Measurements from ENCODE around the gene LIG1.

LIG1 gene

GRCh38 chr19:48139053-48139452 is 31.1 kb downstream of the LIG1 start:
- H3K36me3 ChIP-seq (ENCODE audit: insufficient read depth, low read length): no peaks in the 10 kb centered on the region
- no peaks in the 10 kb centered on the region for H3K27me3 ChIP-seq (ENCODE audit: control insufficient read depth, insufficient read depth, low read length)
- no peak overlapping the region for H3K9ac ChIP-seq (ENCODE audit: low read depth, low read length)
- no peaks in the 10 kb centered on the region for H3K4me1 ChIP-seq (ENCODE audit: control insufficient read depth, insufficient read depth, low read length)
- H3K4me3 ChIP-seq (ENCODE audit: low read length): no peak overlapping the region
- no peaks in the 10 kb centered on the region for H3K9me3 ChIP-seq (replicated peaks; ENCODE audit: low read length)
- H3K4me2 ChIP-seq (ENCODE audit: low read length): no peak overlapping the region

GRCh38 chr19:48137411-48137810 is 32.7 kb downstream of the LIG1 start:
- Histone ChIP-seq H3K9ac (ENCODE audit: low read depth, low read length) (no peak overlapping the region), H3K9me3 (replicated peaks; ENCODE audit: low read length) (no peaks in the 10 kb centered on the region), H3K4me1 (ENCODE audit: control insufficient read depth, insufficient read depth, low read length) (no peaks in the 10 kb centered on the region), H3K27me3 (ENCODE audit: control insufficient read depth, insufficient read depth, low read length) (no peaks in the 10 kb centered on the region), H3K36me3 (ENCODE audit: insufficient read depth, low read length) (no peaks in the 10 kb centered on the region), H3K4me2 (ENCODE audit: low read length) (no peak overlapping the region), H3K4me3 (ENCODE audit: low read length) (no peak overlapping the region)

GRCh38 chr19:48136547-48136946 is 33.6 kb downstream of the LIG1 start:
- Histone ChIP-seq H3K9me3 (replicated peaks; ENCODE audit: low read length) (no peaks in the 10 kb centered on the region), H3K36me3 (ENCODE audit: insufficient read depth, low read length) (no peaks in the 10 kb centered on the region), H3K4me1 (ENCODE audit: control insufficient read depth, insufficient read depth, low read length) (no peaks in the 10 kb centered on the region), H3K9ac (ENCODE audit: low read depth, low read length) (no peak overlapping the region), H3K4me3 (ENCODE audit: low read length) (no peak overlapping the region), H3K27me3 (ENCODE audit: control insufficient read depth, insufficient read depth, low read length) (no peaks in the 10 kb centered on the region), H3K4me2 (ENCODE audit: low read length) (no peak overlapping the region)

- Histone ChIP-seq H3K9ac (ENCODE audit: low read depth, low read length) (no peak overlapping the region), H3K4me1 (ENCODE audit: control insufficient read depth, insufficient read depth, low read length) (no peaks in the 10 kb centered on the region), H3K36me3 (ENCODE audit: insufficient read depth, low read length) (peaks cover 5% of the 10 kb centered on the region), H3K27me3 (ENCODE audit: control insufficient read depth, insufficient read depth, low read length) (no peaks in the 10 kb centered on the region), H3K4me2 (ENCODE audit: low read length) (no peak overlapping the region), H3K9me3 (replicated peaks; ENCODE audit: low read length) (no peaks in the 10 kb centered on the region), H3K4me3 (ENCODE audit: low read length) (no peak overlapping the region)
Measured at GRCh38 chr19:48135411-48135810, 34.7 kb downstream of the LIG1 start.

GRCh38 chr19:48133094-48133493 is 37.0 kb downstream of the LIG1 start:
- no peak overlapping the region for H3K9ac ChIP-seq (ENCODE audit: low read depth, low read length)
- H3K4me3 ChIP-seq (ENCODE audit: low read length): no peak overlapping the region
- no peaks in the 10 kb centered on the region for H3K27me3 ChIP-seq (ENCODE audit: control insufficient read depth, insufficient read depth, low read length)
- no peak overlapping the region for H3K4me2 ChIP-seq (ENCODE audit: low read length)
- no peaks in the 10 kb centered on the region for H3K9me3 ChIP-seq (replicated peaks; ENCODE audit: low read length)
- no peaks in the 10 kb centered on the region for H3K4me1 ChIP-seq (ENCODE audit: control insufficient read depth, insufficient read depth, low read length)
- peaks cover 5% of the 10 kb centered on the region for H3K36me3 ChIP-seq (ENCODE audit: insufficient read depth, low read length)

- no peak overlapping the region for H3K4me2 ChIP-seq (ENCODE audit: low read length)
- H3K4me3 ChIP-seq (ENCODE audit: low read length): no peak overlapping the region
- no peaks in the 10 kb centered on the region for H3K27me3 ChIP-seq (ENCODE audit: control insufficient read depth, insufficient read depth, low read length)
- H3K9me3 ChIP-seq (replicated peaks; ENCODE audit: low read length): no peaks in the 10 kb centered on the region
- no peak overlapping the region for H3K9ac ChIP-seq (ENCODE audit: low read depth, low read length)
- H3K36me3 ChIP-seq (ENCODE audit: insufficient read depth, low read length): peaks cover 8% of the 10 kb centered on the region
- peaks cover 11% of the 10 kb centered on the region for H3K4me1 ChIP-seq (ENCODE audit: control insufficient read depth, insufficient read depth, low read length)
Measured at GRCh38 chr19:48127561-48127960, 42.6 kb downstream of the LIG1 start.

GRCh38 chr19:48123907-48124651 is 46.1 kb downstream of the LIG1 start:
- no peak overlapping the region for H3K4me3 ChIP-seq (ENCODE audit: low read length)
- H3K9ac ChIP-seq (ENCODE audit: low read depth, low read length): no peak overlapping the region
- peaks cover 11% of the 10 kb centered on the region for H3K4me1 ChIP-seq (ENCODE audit: control insufficient read depth, insufficient read depth, low read length)
- H3K36me3 ChIP-seq (ENCODE audit: insufficient read depth, low read length): peaks cover 4% of the 10 kb centered on the region
- H3K9me3 ChIP-seq (replicated peaks; ENCODE audit: low read length): no peaks in the 10 kb centered on the region
- no peaks in the 10 kb centered on the region for H3K27me3 ChIP-seq (ENCODE audit: control insufficient read depth, insufficient read depth, low read length)
- no peak overlapping the region for H3K4me2 ChIP-seq (ENCODE audit: low read length)

- Histone ChIP-seq H3K36me3 (ENCODE audit: insufficient read depth, low read length) (peaks cover 4% of the 10 kb centered on the region), H3K4me1 (ENCODE audit: control insufficient read depth, insufficient read depth, low read length) (peaks cover 11% of the 10 kb centered on the region), H3K9ac (ENCODE audit: low read depth, low read length) (no peak overlapping the region), H3K27me3 (ENCODE audit: control insufficient read depth, insufficient read depth, low read length) (no peaks in the 10 kb centered on the region), H3K4me3 (ENCODE audit: low read length) (no peak overlapping the region), H3K9me3 (replicated peaks; ENCODE audit: low read length) (no peaks in the 10 kb centered on the region), H3K4me2 (ENCODE audit: low read length) (no peak overlapping the region)
Measured at GRCh38 chr19:48122421-48122820, 47.7 kb downstream of the LIG1 start.

GRCh38 chr19:48121909-48122371 is 48.2 kb downstream of the LIG1 start:
- peaks cover 3% of the 10 kb centered on the region for H3K36me3 ChIP-seq (ENCODE audit: insufficient read depth, low read length)
- H3K9ac ChIP-seq (ENCODE audit: low read depth, low read length): no peak overlapping the region
- H3K4me3 ChIP-seq (ENCODE audit: low read length): no peak overlapping the region
- no peaks in the 10 kb centered on the region for H3K27me3 ChIP-seq (ENCODE audit: control insufficient read depth, insufficient read depth, low read length)
- H3K4me2 ChIP-seq (ENCODE audit: low read length): no peak overlapping the region
- no peaks in the 10 kb centered on the region for H3K9me3 ChIP-seq (replicated peaks; ENCODE audit: low read length)
- peaks cover 11% of the 10 kb centered on the region for H3K4me1 ChIP-seq (ENCODE audit: control insufficient read depth, insufficient read depth, low read length)

- Histone ChIP-seq H3K4me3 (ENCODE audit: low read length) (no peak overlapping the region), H3K27me3 (ENCODE audit: control insufficient read depth, insufficient read depth, low read length) (no peaks in the 10 kb centered on the region), H3K36me3 (ENCODE audit: insufficient read depth, low read length) (peaks cover 3% of the 10 kb centered on the region), H3K4me1 (ENCODE audit: control insufficient read depth, insufficient read depth, low read length) (peaks cover 11% of the 10 kb centered on the region), H3K9me3 (replicated peaks; ENCODE audit: low read length) (no peaks in the 10 kb centered on the region), H3K4me2 (ENCODE audit: low read length) (no peak overlapping the region), H3K9ac (ENCODE audit: low read depth, low read length) (no peak overlapping the region)
Measured at GRCh38 chr19:48121066-48121465, 49.1 kb downstream of the LIG1 start.

- Histone ChIP-seq H3K4me3 (ENCODE audit: low read length) (no peak overlapping the region), H3K36me3 (ENCODE audit: insufficient read depth, low read length) (peaks cover 4% of the 10 kb centered on the region), H3K9me3 (replicated peaks; ENCODE audit: low read length) (no peaks in the 10 kb centered on the region), H3K27me3 (ENCODE audit: control insufficient read depth, insufficient read depth, low read length) (no peaks in the 10 kb centered on the region), H3K4me1 (ENCODE audit: control insufficient read depth, insufficient read depth, low read length) (peaks cover 11% of the 10 kb centered on the region), H3K4me2 (ENCODE audit: low read length) (no peak overlapping the region), H3K9ac (ENCODE audit: low read depth, low read length) (no peak overlapping the region)
Measured at GRCh38 chr19:48120505-48120904, 49.6 kb downstream of the LIG1 start.

- H3K4me2 ChIP-seq (ENCODE audit: low read length): no peak overlapping the region
- H3K9me3 ChIP-seq (replicated peaks; ENCODE audit: low read length): no peaks in the 10 kb centered on the region
- no peak overlapping the region for H3K9ac ChIP-seq (ENCODE audit: low read depth, low read length)
- H3K4me3 ChIP-seq (ENCODE audit: low read length): no peak overlapping the region
- no peaks in the 10 kb centered on the region for H3K27me3 ChIP-seq (ENCODE audit: control insufficient read depth, insufficient read depth, low read length)
- peaks cover 6% of the 10 kb centered on the region for H3K36me3 ChIP-seq (ENCODE audit: insufficient read depth, low read length)
- peaks cover under 1% of the 10 kb centered on the region for H3K4me1 ChIP-seq (ENCODE audit: control insufficient read depth, insufficient read depth, low read length)
Measured at GRCh38 chr19:48118131-48118517, 52.0 kb downstream of the LIG1 start.
